GM12864 (cell line): Measurements from ENCODE around the gene HECTD4.
"Not testable (repeated sequence)": the region's sequence is repeated elsewhere in the genome, so short reads cannot be mapped to it uniquely, and the experiment has no call there.

Experiments used
- DNase-seq: peaks from one replicate; pipeline ENCODE4 v3.0.0-alpha.2; 2011; ENCODE audit warnings: low read depth
- H3K4me3 ChIP-seq: 2 replicates; pipeline ENCODE4 v1.5.1; 2011; ENCODE audit warnings: mild to moderate bottlenecking, low read depth, low read length, control low read depth
- CTCF ChIP-seq: IDR thresholded peaks from 2 replicates; pipeline ENCODE4 v1.5.1; 2011; ENCODE audit warnings: low read depth, mild to moderate bottlenecking, moderate library complexity, low read length, control low read depth, inconsistent platforms; ENCODE audit errors: missing control alignments

The HECTD4 gene

DNA sequence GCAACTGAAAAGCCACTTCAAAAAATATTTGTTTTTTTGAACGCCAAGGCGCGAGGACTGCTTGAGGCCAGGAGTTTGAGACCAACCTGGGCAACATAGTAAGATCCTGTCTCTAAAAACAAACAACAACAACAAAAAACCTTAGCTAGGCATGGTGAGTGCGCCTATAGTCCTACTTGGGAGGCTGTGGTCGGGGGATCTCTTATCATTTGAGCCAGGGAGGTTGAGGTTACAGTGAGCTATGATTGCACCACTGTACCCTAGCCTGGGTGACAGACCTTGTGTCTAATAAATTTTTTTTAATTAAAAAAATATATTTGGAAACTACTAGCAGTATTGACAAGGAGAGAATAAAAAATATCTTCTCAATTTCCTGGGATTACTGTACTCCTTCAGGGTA is 143.8 kb downstream of the HECTD4 start:
- no peak overlapping the region for H3K4me3 ChIP-seq
- TF ChIP-seq CTCF, result no peak
- no peak for DNase-seq

GRCh38 chr12:112236786-112237185 is 145.4 kb downstream of the HECTD4 start:
- DNase-seq, result no peak
- no peak for TF ChIP-seq CTCF
- H3K4me3 ChIP-seq, result no peak overlapping the region

GRCh38 chr12:112236386-112236785 is 145.8 kb downstream of the HECTD4 start:
- no peak for DNase-seq
- no peak for TF ChIP-seq CTCF
- H3K4me3 ChIP-seq, result no peak overlapping the region

DNA sequence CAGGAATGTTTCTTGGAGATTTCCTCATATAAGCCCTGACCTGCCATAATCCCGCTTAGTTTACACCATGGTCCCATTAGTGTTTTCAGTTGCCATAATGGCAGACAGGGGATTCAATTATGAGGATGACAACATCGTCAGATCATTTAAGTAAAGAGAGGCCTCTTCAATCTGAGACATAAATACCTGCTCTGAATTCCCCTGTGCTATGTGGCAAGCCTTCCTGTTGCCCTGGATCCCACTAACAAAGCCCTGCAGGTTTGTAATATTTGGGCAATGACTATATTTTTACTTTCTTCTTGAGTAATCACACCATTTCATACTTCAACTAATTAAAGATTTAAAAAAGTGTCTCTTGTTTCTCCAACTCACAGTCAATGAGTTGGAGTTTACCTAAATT is 147.9 kb downstream of the HECTD4 start:
- no peak for DNase-seq

GRCh38 chr12:112233242-112233641 is 149.0 kb downstream of the HECTD4 start:
- no peak for TF ChIP-seq CTCF
- no peak overlapping the region for H3K4me3 ChIP-seq
- DNase-seq, result no peak

More for the DNA sequence above, 147.9 kb downstream of the HECTD4 start:
- TF ChIP-seq CTCF, result no peak
- H3K4me3 ChIP-seq, result no peak overlapping the region

GRCh38 chr12:112230136-112230535 is 152.1 kb downstream of the HECTD4 start:
- no peak for TF ChIP-seq CTCF
- no peak overlapping the region for H3K4me3 ChIP-seq
- no peak for DNase-seq

GRCh38 chr12:112226768-112227167 is 155.5 kb downstream of the HECTD4 start:
- no peak overlapping the region for H3K4me3 ChIP-seq
- TF ChIP-seq CTCF, result no peak
- no peak for DNase-seq

- DNase-seq, H3K4me3 ChIP-seq: not testable (repeated sequence)
Measured at GRCh38 chr12:112220628-112221027, 161.6 kb downstream of the HECTD4 start.
